Keratinocyte (primary cell): ENCODE data around the gene SNRK. TPM values are rescaled to one million over a fixed set of nuclear protein-coding genes. Genes with fewer than 3 reads are reported as not detected.

Experiments
- DNase-seq: peaks from one replicate; pipeline ENCODE4 v3.0.0-alpha.2; 2011; ENCODE audit warnings: low read depth, missing footprints, low spot score
- FAIRE-seq: peaks from 2 replicates; lab custom pipeline; 2011; peaks lifted over from hg19 to GRCh38; lab: Jason Lieb, UNC
- H2AFZ ChIP-seq: 2 replicates; pipeline ENCODE4 v1.6.0; 2012; ENCODE audit warnings: low read length, control low read depth, inconsistent platforms; ENCODE audit not compliant: control insufficient read depth
- H3K27ac ChIP-seq: 2 replicates; pipeline ENCODE4 v1.5.1; 2011; ENCODE audit warnings: low read length; ENCODE audit not compliant: control insufficient read depth, insufficient read depth
- H3K27me3 ChIP-seq: 3 replicates; pipeline ENCODE4 v1.6.0; 2011; ENCODE audit warnings: low read length; ENCODE audit not compliant: control insufficient read depth, insufficient read depth; ENCODE audit errors: extremely low read depth
- H3K36me3 ChIP-seq, 2 experiments: 2 replicates in 1 of 2; 3 replicates in 1 of 2; pipeline ENCODE4 v1.5.1; 2011; ENCODE audit warnings: low read length in 2 of 2, mild to moderate bottlenecking in 1 of 2; ENCODE audit not compliant: control insufficient read depth in 2 of 2, insufficient read depth in 2 of 2; ENCODE audit errors: extremely low read depth in 1 of 2
- H3K4me1 ChIP-seq: 3 replicates; pipeline ENCODE4 v1.5.1; 2011; ENCODE audit warnings: low read length; ENCODE audit not compliant: control insufficient read depth, insufficient read depth; ENCODE audit errors: extremely low read depth
- H3K4me2 ChIP-seq: 3 replicates; pipeline ENCODE4 v1.6.0; 2011; ENCODE audit warnings: low read depth, low read length; ENCODE audit not compliant: control insufficient read depth, insufficient read depth; ENCODE audit errors: extremely low read depth
- H3K4me3 ChIP-seq, 3 experiments: fragments of 200-600 bp in 1 of 3; sonication (generic) in 1 of 3; 2 replicates in 2 of 3; 3 replicates in 1 of 3; pipeline ENCODE4 v1.5.1; 2011 to 2016; ENCODE audit warnings: low read length in 3 of 3, mild to moderate bottlenecking in 3 of 3, control low read depth in 2 of 3, inconsistent platforms in 1 of 3, low read depth in 1 of 3, mixed read lengths in 1 of 3, mixed run types in 1 of 3, moderate library complexity in 1 of 3; ENCODE audit not compliant: control insufficient read depth in 2 of 3, insufficient read depth in 2 of 3; ENCODE audit errors: extremely low read depth in 1 of 3
- H3K79me2 ChIP-seq: 2 replicates; pipeline ENCODE4 v1.6.0; 2012; ENCODE audit warnings: low read length; ENCODE audit not compliant: control insufficient read depth, insufficient read depth
- H3K9ac ChIP-seq: 3 replicates; pipeline ENCODE4 v1.6.0; 2011; ENCODE audit warnings: low read length; ENCODE audit not compliant: control insufficient read depth, insufficient read depth; ENCODE audit errors: extremely low read depth
- H3K9me1 ChIP-seq: 3 replicates; pipeline ENCODE4 v1.6.0; 2011; ENCODE audit warnings: low read length; ENCODE audit not compliant: control insufficient read depth, insufficient read depth; ENCODE audit errors: extremely low read depth
- H3K9me3 ChIP-seq: 2 replicates; pipeline ENCODE4 v1.5.1; 2012; ENCODE audit warnings: low read depth, low read length; ENCODE audit not compliant: control insufficient read depth
- H4K20me1 ChIP-seq: 3 replicates; pipeline ENCODE4 v1.6.0; 2011; ENCODE audit warnings: low read length; ENCODE audit not compliant: control insufficient read depth, insufficient read depth; ENCODE audit errors: extremely low read depth
- EZH2 ChIP-seq: IDR thresholded peaks from one replicate; pipeline ENCODE4 v1.6.1; 2012; ENCODE audit warnings: inconsistent platforms, mild to moderate bottlenecking, low read length, moderate library complexity
- dilution Hi-C: fragments of 300-500 bp; cut with MboI; formaldehyde crosslinking; loops from one replicate; pipeline ENCODE4 v1.7.0; 2020; ENCODE audit warnings: low sequenced_read_pairs; ENCODE audit not compliant: extremely low pct_ligation_motif_present
- polyA plus RNA-seq, 5 experiments: library from polyadenylated mRNA; depleted of rRNA in 3 of 5; stranded (reverse) in 3 of 5; stranded (forward) in 1 of 5; unstranded in 1 of 5; fragments of >200 nt; gene quantifications; 1 replicate in 1 of 5; 2 replicates in 3 of 5; 3 replicates in 1 of 5; pipeline versions ENCODE4 v1.2.1 to v1.2.3, GENCODE V29; 2011 to 2012; ENCODE audit warnings: missing spikeins in 2 of 5, low read depth in 1 of 5, low replicate concordance in 1 of 5
- TF ChIP-seq, protein P1 (sequence below), 3 experiments: IDR thresholded peaks in 1 of 3; conservative IDR thresholded peaks in 1 of 3; optimal IDR thresholded peaks in 1 of 3; 2 replicates in 2 of 3; 3 replicates in 1 of 3; pipeline versions ENCODE3 to v1.5.1; 2011; ENCODE audit warnings: low read length in 3 of 3, mild to moderate bottlenecking in 3 of 3, moderate library complexity in 2 of 3, control low read depth in 1 of 3, inconsistent platforms in 1 of 3; ENCODE audit not compliant: insufficient read depth in 2 of 3; ENCODE audit errors: extremely low read depth in 1 of 3

The SNRK gene
- polyA plus RNA-seq, 1 donor (not counting 4 experiments of a cell fraction or from before 2014, with no cell fraction given): 15.7 TPM

DNA sequence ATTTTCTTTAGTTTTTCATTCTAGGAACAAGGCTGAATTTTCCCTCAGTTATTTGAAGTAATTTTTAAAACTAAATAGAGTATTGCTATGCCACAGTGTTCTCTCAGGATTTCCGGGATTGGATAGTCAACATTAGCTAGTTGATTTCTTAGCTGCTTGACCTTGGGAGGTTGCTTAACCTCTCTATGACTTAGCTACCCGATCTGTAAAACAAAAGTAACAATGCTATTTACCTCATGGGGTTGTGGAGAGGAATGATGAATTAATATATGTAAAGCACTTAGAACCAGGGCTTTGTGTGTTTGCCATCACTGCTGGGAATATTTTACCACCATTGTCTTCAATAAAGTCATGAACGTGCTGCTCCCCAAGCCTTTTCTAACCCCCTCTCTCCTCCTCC is 57.5 kb downstream of the SNRK start:
- dilution Hi-C loops: no loop called here
- Histone ChIP-seq H4K20me1 (no peaks in the 10 kb centered on the region), H3K9me1 (no peaks in the 10 kb centered on the region), H3K27ac (no peak overlapping the region), H2AFZ (no peak overlapping the region), H3K36me3 (peaks cover 29 to 32% of the 10 kb centered on the region in 2 experiments), H3K4me1 (no peaks in the 10 kb centered on the region), H3K27me3 (no peaks in the 10 kb centered on the region), H3K4me2 (no peak overlapping the region), H3K4me3 (no peak overlapping the region), H3K9ac (no peak overlapping the region), H3K9me3 (no peaks in the 10 kb centered on the region), H3K79me2 (peaks cover 7% of the 10 kb centered on the region)
- no peak for DNase-seq
- TF ChIP-seq, protein P1, sequence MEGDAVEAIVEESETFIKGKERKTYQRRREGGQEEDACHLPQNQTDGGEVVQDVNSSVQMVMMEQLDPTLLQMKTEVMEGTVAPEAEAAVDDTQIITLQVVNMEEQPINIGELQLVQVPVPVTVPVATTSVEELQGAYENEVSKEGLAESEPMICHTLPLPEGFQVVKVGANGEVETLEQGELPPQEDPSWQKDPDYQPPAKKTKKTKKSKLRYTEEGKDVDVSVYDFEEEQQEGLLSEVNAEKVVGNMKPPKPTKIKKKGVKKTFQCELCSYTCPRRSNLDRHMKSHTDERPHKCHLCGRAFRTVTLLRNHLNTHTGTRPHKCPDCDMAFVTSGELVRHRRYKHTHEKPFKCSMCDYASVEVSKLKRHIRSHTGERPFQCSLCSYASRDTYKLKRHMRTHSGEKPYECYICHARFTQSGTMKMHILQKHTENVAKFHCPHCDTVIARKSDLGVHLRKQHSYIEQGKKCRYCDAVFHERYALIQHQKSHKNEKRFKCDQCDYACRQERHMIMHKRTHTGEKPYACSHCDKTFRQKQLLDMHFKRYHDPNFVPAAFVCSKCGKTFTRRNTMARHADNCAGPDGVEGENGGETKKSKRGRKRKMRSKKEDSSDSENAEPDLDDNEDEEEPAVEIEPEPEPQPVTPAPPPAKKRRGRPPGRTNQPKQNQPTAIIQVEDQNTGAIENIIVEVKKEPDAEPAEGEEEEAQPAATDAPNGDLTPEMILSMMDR (optimal IDR thresholded peaks at IDR 0.05 in 1 of 3, IDR thresholded peaks at IDR 0.05 in 1 of 3, conservative IDR thresholded peaks at IDR 0.05 in 1 of 3; ENCODE audit: extremely low read depth in 1 of 3, insufficient read depth in 2 of 3, low read length in 3 of 3): no peak
- no peak for TF ChIP-seq EZH2
- FAIRE-seq: no peak

DNA sequence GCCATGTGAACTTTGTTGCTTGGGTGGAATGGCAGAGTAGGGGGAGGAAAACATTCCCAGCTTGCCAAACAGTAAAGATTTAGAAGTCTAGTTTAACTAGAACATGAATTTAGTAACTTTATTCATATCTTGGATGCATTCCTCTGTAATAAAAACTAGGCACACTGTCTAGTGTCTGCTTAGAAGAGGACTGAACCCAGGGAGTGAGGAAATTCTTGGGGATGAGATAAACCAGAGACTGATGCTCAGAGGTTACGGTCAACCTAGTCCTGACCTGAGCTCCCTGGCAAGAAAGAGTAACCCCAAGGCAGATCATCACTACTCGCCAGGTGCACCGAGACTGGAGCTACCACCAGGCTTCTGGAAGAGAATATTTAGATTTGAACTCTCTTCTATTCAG is 58.2 kb downstream of the SNRK start:
- FAIRE-seq (no peak), DNase-seq (no peak)
- no peak for TF ChIP-seq EZH2
- TF ChIP-seq, protein P1 (optimal IDR thresholded peaks at IDR 0.05 in 1 of 3, IDR thresholded peaks at IDR 0.05 in 1 of 3, conservative IDR thresholded peaks at IDR 0.05 in 1 of 3; ENCODE audit: extremely low read depth in 1 of 3, insufficient read depth in 2 of 3, low read length in 3 of 3): no peak
- no peak overlapping the region for H3K9ac ChIP-seq
- peaks cover 29 to 35% of the 10 kb centered on the region in 2 experiments for H3K36me3 ChIP-seq
- H3K27ac ChIP-seq: no peak overlapping the region
- no peaks in the 10 kb centered on the region for H4K20me1 ChIP-seq
- no peaks in the 10 kb centered on the region for H3K9me3 ChIP-seq
- no peak overlapping the region for H3K4me2 ChIP-seq
- no peaks in the 10 kb centered on the region for H3K4me1 ChIP-seq
- dilution Hi-C loops: no loop called here
- no peaks in the 10 kb centered on the region for H3K27me3 ChIP-seq
- no peak overlapping the region for H2AFZ ChIP-seq
- peaks cover 2% of the 10 kb centered on the region for H3K79me2 ChIP-seq
- no peaks in the 10 kb centered on the region for H3K9me1 ChIP-seq
- no peak overlapping the region for H3K4me3 ChIP-seq
